ENCODE measurements around the gene NPEPPS. TPM values are rescaled to one million over a fixed set of nuclear protein-coding genes. Genes with fewer than 3 reads are reported as not detected.
A peak's percentile ranks its signal among the peaks of the same experiment; 100 is the strongest.
"Not testable (repeated sequence)": the region's sequence is repeated elsewhere in the genome, so short reads cannot be mapped to it uniquely, and the experiment has no call there.

Gene NPEPPS
- 95.0 and 148 TPM in 2 replicates for total RNA-seq

- DNase-seq (ENCODE audit: low read depth) = peak; percentile 88
Measured at GRCh38 chr17:47530557-47531232, at the start of gene NPEPPS. Gene NPEPPS, plus strand, starts transcription at chr17:47531108. Its CDS starts 193 bp downstream, at chr17:47531301.

GRCh38 chr17:47491841-47492212 is 39.1 kb upstream of the NPEPPS start:
- peak; percentile 10 for DNase-seq (ENCODE audit: low read depth)

More at GRCh38 chr17:47530557-47531232, at the start of gene NPEPPS:
- peak within 1 kb of the TSS; percentile 76 for H3K4me3 ChIP-seq (ENCODE audit: low read depth, low read length)

GRCh38 chr17:47499074-47499473 is 31.8 kb upstream of the NPEPPS start:
- not testable (repeated sequence) for H3K4me3 ChIP-seq (ENCODE audit: low read depth, low read length); DNase-seq (ENCODE audit: low read depth)

More at GRCh38 chr17:47491841-47492212, 39.1 kb upstream of the NPEPPS start:
- H3K4me3 ChIP-seq (ENCODE audit: low read depth, low read length) = peak overlapping the region; percentile 68

- not testable (repeated sequence) for DNase-seq (ENCODE audit: low read depth); H3K4me3 ChIP-seq (ENCODE audit: low read depth, low read length)
Measured at GRCh38 chr17:47499494-47499893, 31.4 kb upstream of the NPEPPS start.

- peak; percentile 47 for DNase-seq (ENCODE audit: low read depth)
- peak; percentile 55 for TF ChIP-seq CTCF (IDR thresholded peaks at IDR 0.05; ENCODE audit: insufficient read depth, low read depth, low read length)
- not testable (repeated sequence) for H3K4me3 ChIP-seq (ENCODE audit: low read depth, low read length)
Measured at GRCh38 chr17:47500620-47501019, 30.3 kb upstream of the NPEPPS start.

- DNase-seq (ENCODE audit: low read depth) = peak; percentile 83
- peak overlapping the region; percentile 30 for H3K4me3 ChIP-seq (ENCODE audit: low read depth, low read length)
Measured at GRCh38 chr17:47502122-47502731, 28.7 kb upstream of the NPEPPS start.

GRCh38 chr17:47502776-47503455 is 28.0 kb upstream of the NPEPPS start:
- not testable (repeated sequence) for H3K4me3 ChIP-seq (ENCODE audit: low read depth, low read length)
- peak; percentile 79 for DNase-seq (ENCODE audit: low read depth)

GRCh38 chr17:47511701-47512146 is 19.2 kb upstream of the NPEPPS start:
- H3K4me3 ChIP-seq (ENCODE audit: low read depth, low read length); DNase-seq (ENCODE audit: low read depth): not testable (repeated sequence)

GRCh38 chr17:47513301-47513700 is 17.6 kb upstream of the NPEPPS start:
- DNase-seq (ENCODE audit: low read depth) = not testable (repeated sequence)

GRCh38 chr17:47518880-47519279 is 12.0 kb upstream of the NPEPPS start:
- not testable (repeated sequence) for DNase-seq (ENCODE audit: low read depth)

More at GRCh38 chr17:47513301-47513700, 17.6 kb upstream of the NPEPPS start:
- H3K4me3 ChIP-seq (ENCODE audit: low read depth, low read length) = not testable (repeated sequence)

GRCh38 chr17:47519365-47519764 is 11.5 kb upstream of the NPEPPS start:
- DNase-seq (ENCODE audit: low read depth); H3K4me3 ChIP-seq (ENCODE audit: low read depth, low read length): not testable (repeated sequence)

More at GRCh38 chr17:47518880-47519279, 12.0 kb upstream of the NPEPPS start:
- H3K4me3 ChIP-seq (ENCODE audit: low read depth, low read length) = not testable (repeated sequence)

GRCh38 chr17:47520279-47520678 is 10.6 kb upstream of the NPEPPS start:
- not testable (repeated sequence) for DNase-seq (ENCODE audit: low read depth); H3K4me3 ChIP-seq (ENCODE audit: low read depth, low read length)

- not testable (repeated sequence) for DNase-seq (ENCODE audit: low read depth); H3K4me3 ChIP-seq (ENCODE audit: low read depth, low read length)
Measured at GRCh38 chr17:47521434-47521833, 9.5 kb upstream of the NPEPPS start.

- DNase-seq (ENCODE audit: low read depth); H3K4me3 ChIP-seq (ENCODE audit: low read depth, low read length): not testable (repeated sequence)
Measured at GRCh38 chr17:47522341-47522740, 8.6 kb upstream of the NPEPPS start.

GRCh38 chr17:47531233-47531820 is 419 bp downstream of the NPEPPS start:
- DNase-seq (ENCODE audit: low read depth) = not testable (repeated sequence)
- peak overlapping the region; percentile 76 for H3K4me3 ChIP-seq (ENCODE audit: low read depth, low read length)

GRCh38 chr17:47539085-47539484 is 8.2 kb downstream of the NPEPPS start:
- DNase-seq (ENCODE audit: low read depth) = peak; percentile 65
- not testable (repeated sequence) for H3K4me3 ChIP-seq (ENCODE audit: low read depth, low read length)

- not testable (repeated sequence) for H3K4me3 ChIP-seq (ENCODE audit: low read depth, low read length)
- peak; percentile 24 for DNase-seq (ENCODE audit: low read depth)
Measured at GRCh38 chr17:47541676-47542075, 10.8 kb downstream of the NPEPPS start.

- not testable (repeated sequence) for H3K4me3 ChIP-seq (ENCODE audit: low read depth, low read length); DNase-seq (ENCODE audit: low read depth)
Measured at GRCh38 chr17:47544327-47544726, 13.4 kb downstream of the NPEPPS start.

Data from fibroblast of villous mesenchyme (primary cell).